ENCODE data around the gene RGS17.

Gene RGS17

GRCh38 chr6:153084393-153084792 lies 46.7 kb downstream of the RGS17 start:
- peak; percentile 60 for DNase-seq (ENCODE audit: low read depth)

DNA sequence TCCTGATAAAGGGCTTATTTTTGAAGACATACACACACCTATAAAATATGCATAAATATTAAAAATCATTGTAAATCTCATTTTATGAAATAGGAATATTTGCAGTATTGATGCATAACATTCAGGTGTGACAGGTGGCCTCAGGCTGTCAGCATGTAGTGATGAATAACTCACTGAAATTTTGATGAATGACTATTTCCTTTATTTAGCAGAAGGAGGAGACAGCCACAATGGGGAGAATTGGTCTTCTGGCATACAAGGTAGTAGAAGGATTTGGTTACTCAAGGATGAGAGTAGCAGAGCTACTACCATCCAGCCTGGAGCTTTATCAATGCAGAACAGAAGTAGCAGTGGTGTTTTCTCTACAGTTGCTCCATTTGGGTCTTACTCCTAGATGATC lies 47.2 kb downstream of the RGS17 start:
- DNase-seq (ENCODE audit: low read depth): no peak

GRCh38 chr6:153081914-153082313 lies 49.2 kb downstream of the RGS17 start:
- DNase-seq (ENCODE audit: low read depth): no peak

- peak; percentile 51 for DNase-seq (ENCODE audit: low read depth)
These were observed 54.7 kb downstream of the RGS17 start for GRCh38 chr6:153076431-153076830.

GRCh38 chr6:153074761-153075160 lies 56.3 kb downstream of the RGS17 start:
- DNase-seq (ENCODE audit: low read depth): peak; percentile 78

DNA sequence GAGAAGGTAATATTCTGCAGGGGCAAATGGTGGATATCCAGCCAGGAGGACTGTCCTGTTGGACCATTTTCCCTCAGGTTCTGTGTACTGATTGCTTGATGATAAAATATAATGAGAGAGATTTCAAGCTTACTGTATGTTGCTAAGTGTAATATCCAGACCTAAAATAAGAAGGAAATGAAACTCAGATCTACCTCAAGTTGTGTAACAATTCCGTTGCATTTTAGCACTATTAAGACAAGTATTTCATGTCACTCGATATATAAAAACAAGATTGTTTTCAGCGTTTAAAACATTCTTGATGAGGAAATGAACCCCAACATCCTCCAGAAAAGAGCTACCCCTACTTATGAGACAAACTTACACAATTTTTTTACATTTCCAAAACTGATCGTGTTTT lies 57.2 kb downstream of the RGS17 start:
- DNase-seq (ENCODE audit: low read depth): no peak

DNA sequence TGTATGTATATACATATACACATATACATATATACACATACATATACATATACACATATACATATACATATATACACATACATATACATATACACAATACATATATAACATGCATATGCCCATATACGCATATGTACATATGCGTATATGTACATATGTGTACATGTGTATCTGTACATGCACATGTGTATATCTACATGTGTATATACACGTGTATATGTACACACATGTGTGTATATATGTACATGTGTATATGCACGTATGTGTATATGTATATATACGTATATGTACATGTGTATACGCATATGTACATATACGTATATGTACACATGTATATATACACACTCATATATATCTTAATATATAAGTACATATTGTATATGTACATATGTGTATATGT lies 60.3 kb downstream of the RGS17 start:
- DNase-seq (ENCODE audit: low read depth): no peak

- no peak for DNase-seq (ENCODE audit: low read depth)
These were observed 61.2 kb downstream of the RGS17 start for GRCh38 chr6:153069897-153070296.

DNA sequence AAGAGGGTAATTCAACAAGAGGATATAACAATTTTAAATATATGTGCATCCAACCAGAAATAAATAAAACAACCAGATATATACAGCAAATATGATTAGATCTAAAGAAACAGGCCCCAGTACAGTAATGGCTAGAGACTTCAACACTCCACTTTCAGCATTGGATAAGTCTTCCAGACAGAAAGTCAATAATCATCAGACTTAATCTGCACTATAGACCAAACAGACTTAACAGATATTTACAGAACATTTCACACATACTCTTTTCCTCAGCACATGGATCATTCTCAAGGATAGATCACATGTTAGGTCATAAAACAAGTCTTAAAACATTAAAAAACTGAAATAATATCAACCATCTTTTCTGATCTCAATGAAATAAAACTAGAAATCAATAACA lies 65.9 kb downstream of the RGS17 start:
- DNase-seq (ENCODE audit: low read depth): no peak

DNA sequence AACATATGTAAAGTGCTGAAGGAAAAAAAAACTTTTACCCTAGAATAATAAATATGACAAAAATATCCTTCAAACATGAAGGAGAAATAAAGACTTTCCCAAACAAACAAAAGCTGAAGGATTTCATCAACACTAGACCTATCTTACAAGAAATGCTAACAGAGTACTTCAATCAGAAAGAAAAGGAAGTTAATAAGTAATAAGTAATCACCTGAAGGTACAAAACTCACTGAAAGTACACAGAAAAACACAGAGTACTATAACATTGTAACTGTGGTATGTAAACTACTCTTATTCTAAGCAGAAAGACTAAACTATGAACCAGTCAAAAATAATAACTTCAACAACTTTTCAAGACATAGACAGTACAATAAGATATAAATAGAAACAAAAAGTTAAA lies 67.1 kb downstream of the RGS17 start:
- no peak for DNase-seq (ENCODE audit: low read depth)

DNA sequence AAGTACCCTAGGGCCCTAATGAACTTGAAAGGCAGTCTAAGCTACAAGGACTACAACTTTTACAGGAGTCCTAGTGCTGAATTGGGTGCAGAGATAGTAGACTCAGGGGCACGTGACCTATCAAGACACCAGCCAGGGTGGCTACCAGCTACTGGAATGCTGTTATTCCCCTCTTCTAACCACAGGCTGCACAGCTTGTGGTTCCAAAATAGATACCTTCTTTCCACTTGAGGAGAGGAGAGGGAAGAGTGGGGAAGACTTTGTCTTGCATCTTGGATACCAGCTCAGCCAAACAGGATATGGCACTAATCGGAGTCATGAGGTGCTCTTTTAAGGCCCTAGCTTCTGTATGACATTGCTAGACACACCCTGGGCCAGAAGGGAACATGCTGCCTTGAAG lies 68.6 kb downstream of the RGS17 start:
- DNase-seq (ENCODE audit: low read depth): no peak

- no peak for DNase-seq (ENCODE audit: low read depth)
These were observed 71.3 kb downstream of the RGS17 start for GRCh38 chr6:153059757-153060156.

- peak; percentile 19 for DNase-seq (ENCODE audit: low read depth)
These were observed 71.8 kb downstream of the RGS17 start for GRCh38 chr6:153059311-153059710.

- DNase-seq (ENCODE audit: low read depth): no peak
These were observed 72.2 kb downstream of the RGS17 start for GRCh38 chr6:153058909-153059308.

- no peak for DNase-seq (ENCODE audit: low read depth)
These were observed 72.8 kb downstream of the RGS17 start for GRCh38 chr6:153058291-153058690.

DNA sequence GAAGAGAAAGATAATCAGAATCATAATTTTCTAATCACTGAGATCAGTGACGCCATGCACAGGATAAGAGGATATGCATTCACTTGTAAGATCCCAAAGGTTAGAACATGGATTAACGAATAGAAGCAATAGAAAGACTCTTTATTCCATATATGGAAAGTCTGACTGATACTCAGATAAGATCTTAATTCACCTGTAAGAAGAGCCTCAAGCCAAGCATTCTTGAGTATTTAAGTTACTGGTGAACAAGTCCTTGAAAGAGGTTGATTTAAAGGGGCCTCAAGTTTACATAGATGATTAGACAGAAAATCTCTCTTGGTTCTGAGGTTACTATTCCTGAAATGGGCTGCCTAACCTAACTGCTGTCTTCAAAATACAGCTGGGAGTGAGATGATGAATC lies 74.8 kb downstream of the RGS17 start:
- no peak for DNase-seq (ENCODE audit: low read depth)

DNA sequence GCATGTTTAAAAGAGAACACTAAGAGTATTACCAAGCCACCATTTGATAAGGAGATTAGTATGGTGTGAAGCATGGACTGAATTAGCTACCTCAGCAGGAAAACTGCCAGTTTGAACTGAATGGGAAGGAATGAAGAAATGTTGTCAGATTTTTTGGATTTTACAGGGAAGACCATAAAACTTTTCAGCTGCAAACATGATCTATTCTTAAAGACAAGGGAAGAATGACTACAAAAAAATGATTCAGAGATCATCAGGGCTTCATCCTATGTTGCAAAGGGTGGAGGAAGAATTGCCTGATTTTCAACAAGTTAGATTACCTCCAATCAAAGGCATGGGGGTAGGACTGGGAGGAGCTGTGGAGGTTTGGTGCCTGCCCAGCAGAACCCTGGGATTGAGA lies 79.3 kb downstream of the RGS17 start:
- DNase-seq (ENCODE audit: low read depth): no peak

DNA sequence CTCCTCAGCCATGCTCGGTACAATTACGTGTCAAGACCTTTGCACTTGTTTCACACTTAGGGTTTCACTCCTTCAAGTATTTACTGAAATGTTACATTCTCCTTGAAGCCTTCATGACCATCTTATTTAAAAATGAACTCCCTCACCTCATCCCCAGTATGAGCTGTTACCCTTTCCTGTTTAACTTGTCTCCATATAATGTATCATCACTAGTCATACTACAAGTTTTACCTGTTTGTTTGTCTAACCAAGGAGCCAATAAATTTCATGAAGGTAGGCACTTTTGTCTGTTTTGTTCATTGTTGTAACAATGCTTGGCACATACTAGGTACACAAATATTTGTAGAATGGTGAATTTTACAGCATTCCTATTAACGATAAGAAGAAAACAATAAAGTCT lies 82.5 kb downstream of the RGS17 start:
- DNase-seq (ENCODE audit: low read depth): no peak

GRCh38 chr6:153047386-153047785 lies 83.7 kb downstream of the RGS17 start:
- no peak for DNase-seq (ENCODE audit: low read depth)

DNA sequence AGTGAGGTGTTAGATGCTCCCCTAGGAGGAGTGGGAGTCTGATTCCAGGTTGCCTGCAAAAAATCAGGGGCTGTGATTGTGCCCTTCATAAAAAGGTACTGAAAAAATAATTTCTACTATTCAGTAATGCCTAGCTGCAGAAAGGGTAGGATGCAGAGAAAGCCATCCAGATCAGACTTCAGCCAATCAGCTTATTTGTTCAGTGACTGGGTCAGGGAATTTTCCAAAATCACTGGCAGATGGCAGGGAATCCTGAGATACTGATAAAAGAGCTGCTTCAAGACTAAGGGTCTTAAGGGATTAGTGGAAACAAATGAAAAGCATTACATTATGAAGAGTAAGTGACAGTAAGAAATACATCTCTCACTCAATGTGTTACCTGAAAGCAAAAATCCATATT lies 85.8 kb downstream of the RGS17 start:
- DNase-seq (ENCODE audit: low read depth): no peak

DNA sequence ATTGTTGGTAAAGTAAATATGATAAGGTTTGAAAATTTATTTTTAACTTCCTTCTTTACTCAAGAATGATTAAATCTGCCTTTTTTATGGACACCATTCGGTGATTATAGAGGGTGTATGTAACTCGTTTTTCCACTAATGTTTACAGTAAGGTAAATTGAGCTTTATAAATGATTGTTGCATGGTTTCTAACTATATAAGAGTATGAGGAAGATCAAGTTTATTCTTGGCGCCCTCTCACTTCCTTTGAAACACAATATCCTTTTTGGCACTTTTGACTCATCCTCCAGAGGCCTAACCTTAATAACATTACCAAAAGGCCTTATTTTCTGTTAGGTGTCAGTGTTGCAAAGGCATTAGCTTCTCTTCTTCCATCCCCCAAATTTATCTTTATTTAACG lies 86.8 kb downstream of the RGS17 start:
- peak; percentile 44 for DNase-seq (ENCODE audit: low read depth)

DNA sequence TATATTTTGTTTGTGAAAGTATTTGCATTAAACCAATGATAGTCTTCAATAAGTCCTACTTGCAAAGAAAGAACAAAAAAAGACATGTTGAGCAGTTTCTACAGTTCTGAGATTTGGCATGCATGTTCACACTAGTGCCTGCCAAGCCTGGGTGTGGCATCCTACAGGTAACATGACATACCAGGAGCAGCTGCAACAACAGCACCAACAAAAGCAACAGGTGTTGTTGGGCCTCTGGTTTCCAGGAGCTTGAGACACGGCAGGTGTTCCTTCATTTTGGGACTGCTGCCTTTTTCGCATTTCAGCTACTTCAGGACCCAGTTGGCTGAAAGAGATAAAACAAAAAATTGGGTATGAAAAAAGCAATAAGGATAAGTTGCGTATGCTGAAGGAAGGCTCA lies 87.4 kb downstream of the RGS17 start:
- DNase-seq (ENCODE audit: low read depth): no peak

DNA sequence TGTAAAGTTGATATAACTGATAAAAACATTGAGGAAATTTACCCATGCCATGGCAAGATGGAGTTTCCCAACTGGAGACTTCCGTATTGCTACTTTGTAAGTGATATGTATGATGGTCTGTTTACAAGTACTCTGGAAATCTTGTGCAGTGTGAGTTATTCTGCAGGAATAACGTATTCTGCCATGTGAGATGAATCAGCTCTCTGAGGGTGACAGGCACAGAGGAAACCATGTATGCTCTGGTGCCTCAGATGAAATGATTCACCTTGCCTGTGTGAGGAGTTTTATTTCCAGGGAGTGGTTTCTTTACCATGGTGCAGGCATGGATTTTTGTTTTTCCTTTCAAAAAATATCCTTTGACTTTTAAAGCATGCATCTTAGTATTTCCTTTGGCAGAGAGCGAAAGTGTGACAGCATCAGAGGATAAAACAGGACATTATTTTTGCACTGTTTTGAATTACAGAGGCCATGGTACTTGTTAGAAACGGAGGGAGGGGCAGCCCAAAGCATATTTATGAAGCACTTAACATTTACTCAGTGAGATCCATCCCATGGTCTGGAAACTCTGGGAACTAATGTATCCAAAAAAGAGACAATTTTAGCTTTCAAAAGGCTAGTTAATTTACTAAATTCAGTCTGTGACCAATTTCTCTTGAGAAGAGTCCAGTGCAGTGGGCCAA lies 92.6 kb downstream of the RGS17 start:
- DNase-seq (ENCODE audit: low read depth): peak; percentile 73

DNA sequence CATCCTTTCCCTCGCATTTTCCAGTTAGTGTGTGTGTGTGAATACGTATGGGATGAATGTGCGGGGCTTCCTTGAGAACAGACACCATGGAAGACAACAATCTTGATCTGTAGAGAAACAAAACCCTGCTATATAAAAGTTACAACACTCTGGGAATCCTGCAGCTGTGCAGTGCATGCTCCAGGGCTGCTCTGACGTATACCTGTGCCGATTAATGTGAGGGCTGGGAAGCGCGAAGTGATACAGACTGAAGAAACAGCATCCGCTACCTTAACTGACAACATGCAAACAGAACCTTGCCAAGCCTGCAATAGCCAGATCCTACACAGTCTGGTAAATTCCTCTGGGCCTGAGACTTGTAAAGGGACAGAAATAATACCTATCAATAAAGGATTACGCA lies 96.9 kb downstream of the RGS17 start:
- DNase-seq (ENCODE audit: low read depth): no peak

Data from fibroblast of gingiva (primary cell).